GM12878 (cell line): Measurements from ENCODE around the gene SECTM1.

Source experiments
- BRCA1 ChIP-seq: IDR thresholded peaks from 2 replicates; pipeline ENCODE4 v1.6.1; 2011; ENCODE audit warnings: low read depth, low read length, improper control_type of control experiment
- CEBPB ChIP-seq, 2 experiments: fragments of 150-350 bp in 1 of 2; IDR thresholded peaks; 2 replicates each; pipeline ENCODE4 v1.6.1; 2012 to 2014; ENCODE audit warnings: low read depth in 2 of 2, low read length in 2 of 2, borderline replicate concordance in 1 of 2, inconsistent platforms in 1 of 2
- CHD2 ChIP-seq: IDR thresholded peaks from 2 replicates; pipeline ENCODE4 v1.6.1; 2011; ENCODE audit warnings: low read depth, low read length, improper control_type of control experiment, borderline replicate concordance
- CHD4 ChIP-seq: fragments of 200-600 bp; sonication (generic); IDR thresholded peaks from 2 replicates; pipeline ENCODE4 v1.6.1; 2016; ENCODE audit warnings: mild to moderate bottlenecking
- CREB1 ChIP-seq: IDR thresholded peaks from 2 replicates; pipeline ENCODE4 v1.6.1; 2012; ENCODE audit warnings: low read depth, mild to moderate bottlenecking, inconsistent platforms
- EZH2 ChIP-seq: IDR thresholded peaks from 2 replicates; pipeline ENCODE4 v1.6.1; 2012; ENCODE audit warnings: low read depth, mild to moderate bottlenecking, control low read depth, inconsistent platforms, low read length, borderline replicate concordance; ENCODE audit not compliant: control insufficient read depth
- NFIC ChIP-seq: IDR thresholded peaks from 2 replicates; pipeline ENCODE4 v1.6.1; 2012; ENCODE audit warnings: low read depth, mild to moderate bottlenecking, inconsistent platforms, low read length, moderate library complexity
- POLR2A ChIP-seq: IDR thresholded peaks from 2 replicates; pipeline ENCODE4 v1.6.1; 2011; ENCODE audit warnings: low read depth, mild to moderate bottlenecking, low read length
- POLR2AphosphoS5 ChIP-seq: IDR thresholded peaks from 2 replicates; pipeline ENCODE4 v1.6.1; 2011; ENCODE audit warnings: mild to moderate bottlenecking, low read length, inconsistent platforms
- RAD21 ChIP-seq: IDR thresholded peaks from 2 replicates; pipeline ENCODE4 v1.6.1; 2011; ENCODE audit warnings: mild to moderate bottlenecking, low read depth, low read length, moderate library complexity; ENCODE audit not compliant: insufficient read depth
- SIN3A ChIP-seq: IDR thresholded peaks from 2 replicates; pipeline ENCODE4 v1.6.1; 2012; ENCODE audit warnings: low read depth, low read length, improper control_type of control experiment
- TF ChIP-seq, protein P1 (sequence below), 3 experiments: IDR thresholded peaks in 2 of 3; conservative IDR thresholded peaks in 1 of 3; 2 replicates each; pipeline ENCODE4 v1.5.1; 2011; ENCODE audit warnings: low read depth in 3 of 3, low read length in 3 of 3, mild to moderate bottlenecking in 3 of 3, control low read depth in 2 of 3, moderate library complexity in 2 of 3, inconsistent platforms in 1 of 3, mixed read lengths in 1 of 3; ENCODE audit not compliant: control insufficient read depth in 2 of 3, insufficient read depth in 1 of 3; ENCODE audit errors: extremely low read depth in 1 of 3
- TF ChIP-seq, protein P2 (sequence below): IDR thresholded peaks from 2 replicates; pipeline ENCODE4 v1.6.1; 2011; ENCODE audit warnings: borderline replicate concordance, low read depth, mild to moderate bottlenecking, moderate library complexity, low read length; ENCODE audit not compliant: insufficient read depth, poor library complexity, severe bottlenecking
- TF ChIP-seq, protein P3 (sequence below): IDR thresholded peaks from 2 replicates; pipeline ENCODE4 v1.6.1; 2011; ENCODE audit warnings: low read depth, mild to moderate bottlenecking, low read length, moderate library complexity, borderline replicate concordance; ENCODE audit errors: extremely low read depth

DNA sequence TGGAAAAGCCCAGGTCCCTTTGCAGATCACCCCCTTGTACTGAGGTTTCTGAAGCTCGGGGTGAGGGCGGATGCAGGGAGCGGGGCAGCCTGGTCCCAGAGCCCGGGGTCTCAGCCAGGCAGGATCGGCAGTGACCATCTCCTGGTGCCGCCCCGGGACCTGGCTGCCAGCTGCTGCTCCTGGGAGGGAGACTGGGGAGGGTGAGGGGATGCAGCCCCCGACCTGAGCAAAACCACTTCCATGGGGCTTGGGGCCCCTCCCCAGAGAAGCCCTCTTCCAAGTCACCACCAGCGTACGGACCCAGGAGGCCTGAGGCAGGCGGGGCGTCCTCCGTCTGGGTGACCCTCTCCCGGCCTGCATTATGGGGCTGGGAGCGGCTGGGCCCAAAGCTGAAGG is 31.0 kb downstream of the SECTM1 start:
- TF ChIP-seq EZH2 = no peak
- no peak for TF ChIP-seq POLR2AphosphoS5
- no peak for TF ChIP-seq BRCA1
- TF ChIP-seq, protein P1, sequence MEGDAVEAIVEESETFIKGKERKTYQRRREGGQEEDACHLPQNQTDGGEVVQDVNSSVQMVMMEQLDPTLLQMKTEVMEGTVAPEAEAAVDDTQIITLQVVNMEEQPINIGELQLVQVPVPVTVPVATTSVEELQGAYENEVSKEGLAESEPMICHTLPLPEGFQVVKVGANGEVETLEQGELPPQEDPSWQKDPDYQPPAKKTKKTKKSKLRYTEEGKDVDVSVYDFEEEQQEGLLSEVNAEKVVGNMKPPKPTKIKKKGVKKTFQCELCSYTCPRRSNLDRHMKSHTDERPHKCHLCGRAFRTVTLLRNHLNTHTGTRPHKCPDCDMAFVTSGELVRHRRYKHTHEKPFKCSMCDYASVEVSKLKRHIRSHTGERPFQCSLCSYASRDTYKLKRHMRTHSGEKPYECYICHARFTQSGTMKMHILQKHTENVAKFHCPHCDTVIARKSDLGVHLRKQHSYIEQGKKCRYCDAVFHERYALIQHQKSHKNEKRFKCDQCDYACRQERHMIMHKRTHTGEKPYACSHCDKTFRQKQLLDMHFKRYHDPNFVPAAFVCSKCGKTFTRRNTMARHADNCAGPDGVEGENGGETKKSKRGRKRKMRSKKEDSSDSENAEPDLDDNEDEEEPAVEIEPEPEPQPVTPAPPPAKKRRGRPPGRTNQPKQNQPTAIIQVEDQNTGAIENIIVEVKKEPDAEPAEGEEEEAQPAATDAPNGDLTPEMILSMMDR (IDR thresholded peaks at IDR 0.05 in 2 of 3, conservative IDR thresholded peaks at IDR 0.05 in 1 of 3; ENCODE audit: control insufficient read depth in 2 of 3, extremely low read depth in 1 of 3, insufficient read depth in 1 of 3, low read depth in 3 of 3, low read length in 3 of 3) = no peak
- TF ChIP-seq CHD4 = no peak
- TF ChIP-seq, protein P2, sequence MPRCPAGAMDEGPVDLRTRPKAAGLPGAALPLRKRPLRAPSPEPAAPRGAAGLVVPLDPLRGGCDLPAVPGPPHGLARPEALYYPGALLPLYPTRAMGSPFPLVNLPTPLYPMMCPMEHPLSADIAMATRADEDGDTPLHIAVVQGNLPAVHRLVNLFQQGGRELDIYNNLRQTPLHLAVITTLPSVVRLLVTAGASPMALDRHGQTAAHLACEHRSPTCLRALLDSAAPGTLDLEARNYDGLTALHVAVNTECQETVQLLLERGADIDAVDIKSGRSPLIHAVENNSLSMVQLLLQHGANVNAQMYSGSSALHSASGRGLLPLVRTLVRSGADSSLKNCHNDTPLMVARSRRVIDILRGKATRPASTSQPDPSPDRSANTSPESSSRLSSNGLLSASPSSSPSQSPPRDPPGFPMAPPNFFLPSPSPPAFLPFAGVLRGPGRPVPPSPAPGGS = no peak
- TF ChIP-seq, protein P3, sequence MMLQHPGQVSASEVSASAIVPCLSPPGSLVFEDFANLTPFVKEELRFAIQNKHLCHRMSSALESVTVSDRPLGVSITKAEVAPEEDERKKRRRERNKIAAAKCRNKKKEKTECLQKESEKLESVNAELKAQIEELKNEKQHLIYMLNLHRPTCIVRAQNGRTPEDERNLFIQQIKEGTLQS = no peak
- TF ChIP-seq RAD21 = no peak
- no peak for TF ChIP-seq CREB1
- TF ChIP-seq POLR2A = no peak
- no peak for TF ChIP-seq SIN3A
- TF ChIP-seq CEBPB (IDR thresholded peaks at IDR 0.05; ENCODE audit: borderline replicate concordance in 1 of 2, low read depth in 2 of 2, low read length in 2 of 2) = no peak
- TF ChIP-seq CHD2 = no peak
- no peak for TF ChIP-seq NFIC
